Islet precursor cell (in vitro differentiated cells): ENCODE results near the gene PLD1.

Experiments used
- DNase-seq: peaks from one replicate; pipeline ENCODE4 v3.0.0-alpha.2; 2018

PLD1 gene

GRCh38 chr3:171813897-171814460 is 3.7 kb upstream of the PLD1 start:
- DNase-seq, result no peak

- DNase-seq, result no peak
Measured at GRCh38 chr3:171813278-171813896, 3.1 kb upstream of the PLD1 start.

- no peak for DNase-seq
Measured at GRCh38 chr3:171812811-171813210, 2.5 kb upstream of the PLD1 start.

GRCh38 chr3:171811913-171812335 is 1.6 kb upstream of the PLD1 start:
- no peak for DNase-seq

GRCh38 chr3:171811295-171811912 is 1.1 kb upstream of the PLD1 start:
- no peak for DNase-seq

GRCh38 chr3:171810629-171811294 is 479 bp upstream of the PLD1 start:
- DNase-seq, result no peak

GRCh38 chr3:171809611-171809860 is 747 bp downstream of the PLD1 start:
- DNase-seq, result no peak

GRCh38 chr3:171807806-171808205 is 2.5 kb downstream of the PLD1 start:
- no peak for DNase-seq

- no peak for DNase-seq
Measured at GRCh38 chr3:171807129-171807675, 3.1 kb downstream of the PLD1 start.

- DNase-seq, result no peak
Measured at GRCh38 chr3:171806200-171807128, 3.8 kb downstream of the PLD1 start.

GRCh38 chr3:171805687-171806086 is 4.6 kb downstream of the PLD1 start:
- DNase-seq, result no peak

- no peak for DNase-seq
Measured at GRCh38 chr3:171804618-171805389, 5.5 kb downstream of the PLD1 start.

- no peak for DNase-seq
Measured at GRCh38 chr3:171803044-171803443, 7.2 kb downstream of the PLD1 start.

GRCh38 chr3:171802590-171802956 is 7.7 kb downstream of the PLD1 start:
- DNase-seq, result no peak

GRCh38 chr3:171801738-171802589 is 8.3 kb downstream of the PLD1 start:
- no peak for DNase-seq

GRCh38 chr3:171799501-171799900 is 10.8 kb downstream of the PLD1 start:
- no peak for DNase-seq

- no peak for DNase-seq
Measured at GRCh38 chr3:171797873-171798272, 12.4 kb downstream of the PLD1 start.

GRCh38 chr3:171797265-171797679 is 13.0 kb downstream of the PLD1 start:
- DNase-seq, result no peak

GRCh38 chr3:171796625-171797264 is 13.5 kb downstream of the PLD1 start:
- no peak for DNase-seq

- no peak for DNase-seq
Measured at GRCh38 chr3:171792531-171792930, 17.8 kb downstream of the PLD1 start.

- DNase-seq, result no peak
Measured at GRCh38 chr3:171791692-171792076, 18.6 kb downstream of the PLD1 start.
